Vagina (tissue), 2 donors: ENCODE measurements around the gene GSTT4.

ENCODE experiments used
- CTCF ChIP-seq, 3 experiments: fragments of 450-650 bp in 2 of 3; fragments of 200-600 bp in 1 of 3; sonication (generic) in 1 of 3; IDR thresholded peaks; one replicate each; pipeline ENCODE4 v1.5.1; 2017 to 2019; ENCODE audit warnings: antibody characterized with exemption in 3 of 3, mild to moderate bottlenecking in 2 of 3, moderate library complexity in 2 of 3
- POLR2A ChIP-seq, 2 donors: fragments of 450-650 bp; IDR thresholded peaks; one replicate each; pipeline ENCODE4 v1.6.1; 2017; ENCODE audit warnings: antibody characterized with exemption in 2 of 2, mild to moderate bottlenecking in 2 of 2, moderate library complexity in 2 of 2
- POLR2AphosphoS5 ChIP-seq, 2 donors: sonication (generic); formaldehyde crosslinking; IDR thresholded peaks; one replicate each; pipeline ENCODE4 v1.9.0; 2017; ENCODE audit warnings: antibody characterized with exemption in 2 of 2, mild to moderate bottlenecking in 2 of 2, low read depth in 1 of 2; ENCODE audit not compliant: insufficient read depth in 1 of 2

GRCh38 chr22:24046024-24046423, 40.8 kb upstream of the GSTT4 start:
- TF ChIP-seq CTCF (IDR thresholded peaks at IDR 0.05) (no peak), POLR2A (IDR thresholded peaks at IDR 0.05) (no peak), POLR2AphosphoS5 (IDR thresholded peaks at IDR 0.05; ENCODE audit: insufficient read depth in 1 of 2, low read depth in 1 of 2) (no peak)
